ENCODE measurements around the gene SCAMP5. TPM values are rescaled to one million over a fixed set of nuclear protein-coding genes. Genes with fewer than 3 reads are reported as not detected.

SCAMP5 gene
- total and polyA plus RNA-seq, 2 of the 13 experiments (the other 11 are each of a cell fraction or from before 2014, with no cell fraction given) = 34.3 to 49.0 TPM

DNA sequence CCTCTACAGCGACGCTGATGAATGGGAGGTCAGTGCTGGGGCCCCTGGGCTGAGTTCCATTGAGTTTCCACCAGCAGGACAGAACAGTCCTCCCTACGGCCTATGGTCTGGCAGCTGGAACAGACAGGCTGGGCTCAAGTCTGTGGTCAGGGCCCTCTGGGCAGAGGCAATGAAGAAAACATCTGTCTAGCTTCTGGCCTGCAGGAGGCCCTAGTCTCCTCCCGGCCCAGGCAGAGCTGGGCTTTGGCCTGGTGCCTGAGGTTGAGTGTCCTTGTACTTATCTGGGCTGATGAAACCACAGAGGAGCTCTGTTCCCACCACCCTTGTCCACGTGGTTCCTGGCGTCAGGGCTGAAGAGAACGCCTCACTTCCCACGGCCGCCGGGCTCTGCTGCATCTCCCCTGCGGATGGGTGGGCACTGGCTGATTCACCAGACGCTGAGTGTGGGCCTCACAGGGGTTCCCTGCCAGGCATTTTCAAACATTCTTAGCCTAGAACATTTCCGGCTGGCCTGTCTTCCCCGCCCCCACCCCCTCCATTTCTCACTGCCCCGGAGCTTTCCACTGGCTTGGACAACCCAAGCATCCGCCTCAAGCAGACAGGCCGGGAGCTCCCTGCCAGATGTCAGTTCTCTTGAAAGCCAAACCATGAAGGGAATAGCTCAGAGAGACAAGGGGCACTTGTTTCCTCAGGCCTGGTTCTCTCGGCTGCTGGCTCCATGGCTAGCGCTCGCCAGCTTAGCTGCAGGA, 48.3 kb downstream of the SCAMP5 start (continued):
- no peak for TF ChIP-seq ZNF646 (CRISPR knock-in tag; IDR thresholded peaks at IDR 0.05)
- peak; percentile 60; the same call in 1 of the 2 replicates for TF ChIP-seq ZNF281 (CRISPR knock-in tag; IDR thresholded peaks at IDR 0.05; ENCODE audit: borderline replicate concordance)
- no peak for TF ChIP-seq ZNF274 (CRISPR knock-in tag; IDR thresholded peaks at IDR 0.05)
- no peak; the same call in 1 of the 2 replicates for TF ChIP-seq ZBTB7B (CRISPR knock-in tag; IDR thresholded peaks at IDR 0.05)
- TF ChIP-seq E2F2 (CRISPR knock-in tag; IDR thresholded peaks at IDR 0.05; ENCODE audit: borderline replicate concordance) = no peak
- TF ChIP-seq ZNF12 (CRISPR knock-in tag; IDR thresholded peaks at IDR 0.05) = 0 out of 2 replicates have a peak, but pooled peaks have one; percentile 24
- TF ChIP-seq TCF7L2 (IDR thresholded peaks at IDR 0.05; ENCODE audit: low read depth, low read length) = no peak
- TF ChIP-seq HHEX (CRISPR knock-in tag; IDR thresholded peaks at IDR 0.05) = no peak
- TF ChIP-seq ONECUT2 (CRISPR knock-in tag; IDR thresholded peaks at IDR 0.05) = no peak
- TF ChIP-seq KDM4B (CRISPR knock-in tag; IDR thresholded peaks at IDR 0.05) = peak; percentile 85
- no peak for TF ChIP-seq ZBTB4 (CRISPR knock-in tag; IDR thresholded peaks at IDR 0.05; ENCODE audit: borderline replicate concordance)
- TF ChIP-seq, protein P1, sequence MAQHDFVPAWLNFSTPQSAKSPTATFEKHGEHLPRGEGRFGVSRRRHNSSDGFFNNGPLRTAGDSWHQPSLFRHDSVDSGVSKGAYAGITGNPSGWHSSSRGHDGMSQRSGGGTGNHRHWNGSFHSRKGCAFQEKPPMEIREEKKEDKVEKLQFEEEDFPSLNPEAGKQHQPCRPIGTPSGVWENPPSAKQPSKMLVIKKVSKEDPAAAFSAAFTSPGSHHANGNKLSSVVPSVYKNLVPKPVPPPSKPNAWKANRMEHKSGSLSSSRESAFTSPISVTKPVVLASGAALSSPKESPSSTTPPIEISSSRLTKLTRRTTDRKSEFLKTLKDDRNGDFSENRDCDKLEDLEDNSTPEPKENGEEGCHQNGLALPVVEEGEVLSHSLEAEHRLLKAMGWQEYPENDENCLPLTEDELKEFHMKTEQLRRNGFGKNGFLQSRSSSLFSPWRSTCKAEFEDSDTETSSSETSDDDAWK (CRISPR knock-in tag; IDR thresholded peaks at IDR 0.05) = no peak
- TF ChIP-seq ZNF263 (CRISPR knock-in tag; IDR thresholded peaks at IDR 0.05) = peak; percentile 78

All from HepG2 (cell line).